Neural cell (in vitro differentiated cells): ENCODE results near the gene SARNP. TPM values are rescaled to one million over a fixed set of nuclear protein-coding genes. Genes with fewer than 3 reads are reported as not detected.

Experiments
- H2AFZ ChIP-seq: fragments of 200-600, 300-800 bp; sonication (generic), shearing (Covaris generic); 2 replicates; pipeline ENCODE4 v1.6.0; 2014; ENCODE audit warnings: low read depth, mild to moderate bottlenecking, antibody characterized with exemption, low read length, moderate library complexity
- H3F3A ChIP-seq: fragments of 200-600 bp; shearing (Covaris generic); 2 replicates; pipeline ENCODE4 v1.6.1; 2016; ENCODE audit warnings: mild to moderate bottlenecking, moderate library complexity, mixed read lengths, antibody characterized with exemption, low read length; ENCODE audit not compliant: insufficient read depth, poor library complexity, severe bottlenecking
- H3K27ac ChIP-seq: fragments of 200-600, 300-800 bp; sonication (generic), shearing (Covaris generic); 2 replicates; pipeline ENCODE4 v1.5.1; 2014; ENCODE audit warnings: mild to moderate bottlenecking, low read length, moderate library complexity
- H3K27me3 ChIP-seq: fragments of 300-800, 200-600 bp; sonication (generic), shearing (Covaris generic); 2 replicates; pipeline ENCODE4 v1.6.0; 2014; ENCODE audit warnings: mild to moderate bottlenecking, low read depth, low read length, moderate library complexity; ENCODE audit not compliant: insufficient read depth
- H3K36me3 ChIP-seq: fragments of 300-800, 200-600 bp; sonication (generic), shearing (Covaris generic); 2 replicates; pipeline ENCODE4 v1.5.1; 2014; ENCODE audit warnings: mild to moderate bottlenecking, antibody characterized with exemption, low read length, moderate library complexity; ENCODE audit not compliant: insufficient read depth
- H3K4me2 ChIP-seq: fragments of 300-800, 200-600 bp; sonication (generic), shearing (Covaris generic); 2 replicates; pipeline ENCODE4 v1.6.0; 2014; ENCODE audit warnings: mild to moderate bottlenecking, low read length
- H3K4me3 ChIP-seq: fragments of 300-800, 200-600 bp; sonication (generic), shearing (Covaris generic); 2 replicates; pipeline ENCODE4 v1.5.1; 2014; ENCODE audit warnings: mild to moderate bottlenecking, low read length, moderate library complexity
- H3K79me2 ChIP-seq: fragments of 200-600 bp; shearing (Covaris generic); replicated peaks from 2 replicates; pipeline ENCODE4 v1.6.0; 2014; ENCODE audit warnings: mild to moderate bottlenecking, low read length, moderate library complexity; ENCODE audit not compliant: insufficient read depth
- H3K9ac ChIP-seq: fragments of 300-800, 200-600 bp; sonication (generic), shearing (Covaris generic); 2 replicates; pipeline ENCODE4 v1.6.1; 2016; ENCODE audit warnings: mild to moderate bottlenecking, low read length, mixed read lengths
- H3K9me2 ChIP-seq: fragments of 200-600 bp; shearing (Covaris generic); 2 replicates; pipeline ENCODE4 v1.6.1; 2016; ENCODE audit warnings: mild to moderate bottlenecking, low read length, mixed read lengths; ENCODE audit not compliant: insufficient read depth
- H3K9me3 ChIP-seq: fragments of 200-600, 300-800 bp; sonication (generic), shearing (Covaris generic); 2 replicates; pipeline ENCODE4 v1.6.1; 2016; ENCODE audit warnings: mild to moderate bottlenecking, mixed run types, low read length, moderate library complexity, mixed read lengths
- H4K20me1 ChIP-seq: fragments of 200-600 bp; shearing (Covaris generic); 2 replicates; pipeline ENCODE4 v1.6.1; 2016; ENCODE audit warnings: mild to moderate bottlenecking, mixed run types; ENCODE audit not compliant: insufficient read depth
- EP300 ChIP-seq: fragments of 450-650 bp; conservative IDR thresholded peaks from 2 replicates; pipeline ENCODE4 v1.6.1; 2014; ENCODE audit warnings: antibody characterized with exemption, mild to moderate bottlenecking, moderate library complexity; ENCODE audit not compliant: poor library complexity, severe bottlenecking
- EZH2 ChIP-seq: fragments of 200-600, 300-800 bp; shearing (Covaris generic), sonication (generic); IDR thresholded peaks from 2 replicates; pipeline ENCODE4 v1.6.1; 2014; ENCODE audit warnings: antibody characterized with exemption, low read length, borderline replicate concordance, mild to moderate bottlenecking; ENCODE audit not compliant: insufficient read depth, poor library complexity, severe bottlenecking
- MXI1 ChIP-seq: fragments of 450-650 bp; conservative IDR thresholded peaks from 2 replicates; pipeline ENCODE4 v1.6.1; 2014; ENCODE audit warnings: antibody characterized with exemption, mild to moderate bottlenecking; ENCODE audit not compliant: poor library complexity, severe bottlenecking
- POLR2AphosphoS5 ChIP-seq: IDR thresholded peaks from 2 replicates; pipeline ENCODE4 v1.6.1; 2012
- RAD21 ChIP-seq: fragments of 450-650 bp; conservative IDR thresholded peaks from 2 replicates; pipeline ENCODE4 v1.6.1; 2014; ENCODE audit warnings: antibody characterized with exemption, mild to moderate bottlenecking, moderate library complexity
- SMC3 ChIP-seq: fragments of 450-650 bp; conservative IDR thresholded peaks from 2 replicates; pipeline ENCODE4 v1.6.1; 2014; ENCODE audit warnings: antibody characterized with exemption, mild to moderate bottlenecking, moderate library complexity; ENCODE audit not compliant: poor library complexity
- TAF1 ChIP-seq: IDR thresholded peaks from 2 replicates; pipeline ENCODE4 v1.6.1; 2012; ENCODE audit warnings: low read depth
- polyA plus RNA-seq: library from polyadenylated mRNA; depleted of rRNA; stranded (reverse); fragments of >200 nt; gene quantifications from 2 replicates; pipeline ENCODE4 v1.2.3, GENCODE V29; 2014
- TF ChIP-seq, protein P1 (sequence below): IDR thresholded peaks from 2 replicates; pipeline ENCODE4 v1.6.1; 2012; ENCODE audit warnings: borderline replicate concordance
- TF ChIP-seq, protein P2 (sequence below): fragments of 450-650 bp; IDR thresholded peaks from 2 replicates; pipeline ENCODE4 v1.5.1; 2014; ENCODE audit warnings: antibody characterized with exemption, mild to moderate bottlenecking, moderate library complexity; ENCODE audit not compliant: poor library complexity, severe bottlenecking

Gene SARNP
- polyA plus RNA-seq, 1 donor from 2014 or later, result 332 TPM

DNA sequence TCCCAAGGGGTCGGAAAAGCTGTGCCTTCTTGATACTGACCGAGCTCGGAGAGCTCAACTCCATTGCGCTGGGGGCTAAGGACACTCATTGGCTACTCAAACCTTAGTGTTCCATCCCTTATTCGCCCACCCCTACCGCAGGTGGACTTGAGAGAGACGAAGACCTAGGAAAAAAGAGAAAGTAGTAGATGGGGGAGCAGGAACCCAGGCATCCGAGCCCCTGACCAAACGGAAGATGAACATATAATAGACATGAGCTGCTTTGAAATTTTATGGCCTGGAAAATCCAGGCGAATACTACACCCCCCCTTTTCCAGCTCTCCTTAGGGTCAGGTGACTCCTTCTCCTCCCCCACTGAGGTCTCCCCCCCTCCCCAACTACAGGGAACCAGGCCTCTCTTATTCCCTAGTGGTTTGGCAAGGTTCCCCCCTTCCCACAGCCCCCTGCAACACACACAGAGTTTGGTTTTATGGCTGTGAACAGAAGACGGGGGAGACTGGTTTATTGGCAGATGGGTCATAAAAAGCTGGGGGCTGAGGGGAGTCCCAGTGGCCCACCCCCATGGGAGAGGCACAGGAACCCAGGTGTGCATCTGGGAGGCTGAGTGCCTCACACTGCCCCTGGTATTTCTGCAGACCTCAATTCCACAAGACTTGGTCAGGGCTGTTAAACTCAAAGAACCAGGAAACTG lies 73.0 kb downstream of the SARNP start:
- Histone ChIP-seq H3K4me2 (peak overlapping the region; percentile 94), H3K9me2 (no peaks in the 10 kb centered on the region), H3K9me3 (no peaks in the 10 kb centered on the region), H3K79me2 (peaks cover 50% of the 10 kb centered on the region), H3K27ac (peak overlapping the region; percentile 72), H3K27me3 (no peaks in the 10 kb centered on the region), H2AFZ (no peak overlapping the region), H3F3A (peaks cover 14% of the 10 kb centered on the region), H3K9ac (peak overlapping the region; percentile 77), H3K4me3 (peak overlapping the region; percentile 97), H3K36me3 (no peaks in the 10 kb centered on the region), H4K20me1 (peaks cover 2% of the 10 kb centered on the region)
- TF ChIP-seq SMC3 (no peak), EP300 (no peak), TAF1 (no peak), MXI1 (no peak), RAD21 (no peak), POLR2AphosphoS5 (no peak), EZH2 (no peak)
- TF ChIP-seq, protein P1, sequence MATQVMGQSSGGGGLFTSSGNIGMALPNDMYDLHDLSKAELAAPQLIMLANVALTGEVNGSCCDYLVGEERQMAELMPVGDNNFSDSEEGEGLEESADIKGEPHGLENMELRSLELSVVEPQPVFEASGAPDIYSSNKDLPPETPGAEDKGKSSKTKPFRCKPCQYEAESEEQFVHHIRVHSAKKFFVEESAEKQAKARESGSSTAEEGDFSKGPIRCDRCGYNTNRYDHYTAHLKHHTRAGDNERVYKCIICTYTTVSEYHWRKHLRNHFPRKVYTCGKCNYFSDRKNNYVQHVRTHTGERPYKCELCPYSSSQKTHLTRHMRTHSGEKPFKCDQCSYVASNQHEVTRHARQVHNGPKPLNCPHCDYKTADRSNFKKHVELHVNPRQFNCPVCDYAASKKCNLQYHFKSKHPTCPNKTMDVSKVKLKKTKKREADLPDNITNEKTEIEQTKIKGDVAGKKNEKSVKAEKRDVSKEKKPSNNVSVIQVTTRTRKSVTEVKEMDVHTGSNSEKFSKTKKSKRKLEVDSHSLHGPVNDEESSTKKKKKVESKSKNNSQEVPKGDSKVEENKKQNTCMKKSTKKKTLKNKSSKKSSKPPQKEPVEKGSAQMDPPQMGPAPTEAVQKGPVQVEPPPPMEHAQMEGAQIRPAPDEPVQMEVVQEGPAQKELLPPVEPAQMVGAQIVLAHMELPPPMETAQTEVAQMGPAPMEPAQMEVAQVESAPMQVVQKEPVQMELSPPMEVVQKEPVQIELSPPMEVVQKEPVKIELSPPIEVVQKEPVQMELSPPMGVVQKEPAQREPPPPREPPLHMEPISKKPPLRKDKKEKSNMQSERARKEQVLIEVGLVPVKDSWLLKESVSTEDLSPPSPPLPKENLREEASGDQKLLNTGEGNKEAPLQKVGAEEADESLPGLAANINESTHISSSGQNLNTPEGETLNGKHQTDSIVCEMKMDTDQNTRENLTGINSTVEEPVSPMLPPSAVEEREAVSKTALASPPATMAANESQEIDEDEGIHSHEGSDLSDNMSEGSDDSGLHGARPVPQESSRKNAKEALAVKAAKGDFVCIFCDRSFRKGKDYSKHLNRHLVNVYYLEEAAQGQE, result no peak
- TF ChIP-seq, protein P2, sequence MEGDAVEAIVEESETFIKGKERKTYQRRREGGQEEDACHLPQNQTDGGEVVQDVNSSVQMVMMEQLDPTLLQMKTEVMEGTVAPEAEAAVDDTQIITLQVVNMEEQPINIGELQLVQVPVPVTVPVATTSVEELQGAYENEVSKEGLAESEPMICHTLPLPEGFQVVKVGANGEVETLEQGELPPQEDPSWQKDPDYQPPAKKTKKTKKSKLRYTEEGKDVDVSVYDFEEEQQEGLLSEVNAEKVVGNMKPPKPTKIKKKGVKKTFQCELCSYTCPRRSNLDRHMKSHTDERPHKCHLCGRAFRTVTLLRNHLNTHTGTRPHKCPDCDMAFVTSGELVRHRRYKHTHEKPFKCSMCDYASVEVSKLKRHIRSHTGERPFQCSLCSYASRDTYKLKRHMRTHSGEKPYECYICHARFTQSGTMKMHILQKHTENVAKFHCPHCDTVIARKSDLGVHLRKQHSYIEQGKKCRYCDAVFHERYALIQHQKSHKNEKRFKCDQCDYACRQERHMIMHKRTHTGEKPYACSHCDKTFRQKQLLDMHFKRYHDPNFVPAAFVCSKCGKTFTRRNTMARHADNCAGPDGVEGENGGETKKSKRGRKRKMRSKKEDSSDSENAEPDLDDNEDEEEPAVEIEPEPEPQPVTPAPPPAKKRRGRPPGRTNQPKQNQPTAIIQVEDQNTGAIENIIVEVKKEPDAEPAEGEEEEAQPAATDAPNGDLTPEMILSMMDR, result no peak

DNA sequence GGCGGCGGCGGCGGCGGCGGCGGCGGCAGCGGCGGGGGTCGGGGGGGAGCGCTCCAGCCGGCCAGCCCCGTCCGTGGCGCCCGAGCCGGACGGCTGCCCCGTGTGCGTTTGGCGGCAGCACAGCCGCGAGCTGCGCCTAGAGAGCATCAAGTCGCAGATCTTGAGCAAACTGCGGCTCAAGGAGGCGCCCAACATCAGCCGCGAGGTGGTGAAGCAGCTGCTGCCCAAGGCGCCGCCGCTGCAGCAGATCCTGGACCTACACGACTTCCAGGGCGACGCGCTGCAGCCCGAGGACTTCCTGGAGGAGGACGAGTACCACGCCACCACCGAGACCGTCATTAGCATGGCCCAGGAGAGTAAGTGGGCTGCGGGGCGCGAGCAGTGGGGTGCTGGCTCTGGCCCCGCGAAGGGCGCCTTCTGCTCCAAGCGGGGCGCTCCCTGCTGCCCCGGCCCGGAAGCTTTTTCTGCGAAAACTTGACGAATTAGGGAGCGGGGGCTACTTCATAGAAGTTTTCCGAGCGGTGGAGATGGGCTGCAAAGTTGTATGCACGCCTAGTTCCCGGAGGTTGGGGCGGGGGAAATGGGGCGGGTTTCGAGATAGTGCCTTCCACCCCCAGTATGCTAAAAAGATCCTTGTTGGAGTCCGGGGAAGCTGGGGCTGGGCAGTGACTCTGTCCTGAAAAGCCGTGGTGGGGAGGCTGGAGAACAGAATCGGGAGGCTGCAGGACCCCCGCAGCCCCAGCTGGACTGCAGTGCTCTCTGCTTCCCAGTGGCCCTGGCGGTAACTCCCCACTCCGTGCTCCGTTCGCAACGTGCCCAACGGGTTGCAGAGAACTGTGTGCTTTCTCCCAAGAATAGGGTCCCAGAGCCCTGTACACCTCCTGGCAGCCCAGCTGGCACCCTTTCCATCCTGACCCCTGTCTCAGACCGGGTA lies 73.9 kb downstream of the SARNP start:
- Histone ChIP-seq H3K9ac (peak overlapping the region; percentile 77), H3K79me2 (peaks cover 49% of the 10 kb centered on the region), H3K36me3 (no peaks in the 10 kb centered on the region), H3K4me2 (peak overlapping the region; percentile 94), H3K9me3 (no peaks in the 10 kb centered on the region), H4K20me1 (peaks cover 2% of the 10 kb centered on the region), H3F3A (peaks cover 14% of the 10 kb centered on the region), H3K27me3 (no peaks in the 10 kb centered on the region), H3K27ac (peak overlapping the region; percentile 72), H3K9me2 (no peaks in the 10 kb centered on the region), H3K4me3 (peak overlapping the region; percentile 97), H2AFZ (no peak overlapping the region)
- TF ChIP-seq, protein P1, result no peak
- TF ChIP-seq POLR2AphosphoS5 (peak; percentile 45), EP300 (no peak), TAF1 (no peak), EZH2 (no peak), MXI1 (peak; percentile 72), RAD21 (no peak), SMC3 (no peak)
- TF ChIP-seq, protein P2, result peak; percentile 27
